Tibial artery (tissue), 4 donors: ENCODE data around the gene CP.

Experiments used
- DNase-seq, 2 donors: peaks; one replicate each; pipeline ENCODE4 v3.0.0-alpha.2; 2019
- H3K27ac ChIP-seq, 2 donors: fragments of 200-600 bp; sonication (generic) in 1 of 2; 1 replicate in 1 of 2; 2 replicates in 1 of 2; pipeline ENCODE4 v1.5.1; 2018 to 2019; ENCODE audit warnings: mild to moderate bottlenecking in 1 of 2
- H3K27me3 ChIP-seq, 2 donors: fragments of 200-600 bp; sonication (generic) in 1 of 2; one replicate each; pipeline versions ENCODE4 v1.5.1 to v1.6.0; 2016 to 2019
- H3K36me3 ChIP-seq, 3 donors: fragments of 200-600 bp; sonication (generic) in 2 of 3; one replicate each; pipeline ENCODE4 v1.5.1; 2016 to 2019; ENCODE audit warnings: mild to moderate bottlenecking in 2 of 3
- H3K4me1 ChIP-seq, 4 donors: fragments of 200-600 bp; sonication (generic) in 2 of 4; 1 replicate in 3 of 4; 2 replicates in 1 of 4; pipeline ENCODE4 v1.5.1; 2016 to 2019
- H3K4me3 ChIP-seq, 2 donors: fragments of 200-600 bp; sonication (generic) in 1 of 2; 1 replicate in 1 of 2; 2 replicates in 1 of 2; pipeline ENCODE4 v1.5.1; 2018 to 2019; ENCODE audit warnings: mild to moderate bottlenecking in 2 of 2
- H3K9me3 ChIP-seq, 3 donors: fragments of 200-600 bp; sonication (generic) in 1 of 3; one replicate each; pipeline ENCODE4 v1.5.1; 2016 to 2019
- CTCF ChIP-seq, 2 experiments: fragments of 200-600 bp in 1 of 2; fragments of 450-650 bp in 1 of 2; IDR thresholded peaks; one replicate each; pipeline ENCODE4 v1.5.1; 2017 to 2019; ENCODE audit warnings: antibody characterized with exemption in 2 of 2, mild to moderate bottlenecking in 1 of 2, moderate library complexity in 1 of 2
- intact Hi-C: fragments of 100-400 bp; cut with DNase I; formaldehyde crosslinking; loops from one replicate; pipeline ENCODE4 v1.15.0; 2023; ENCODE audit warnings: low total_unique reads

CP gene

DNA sequence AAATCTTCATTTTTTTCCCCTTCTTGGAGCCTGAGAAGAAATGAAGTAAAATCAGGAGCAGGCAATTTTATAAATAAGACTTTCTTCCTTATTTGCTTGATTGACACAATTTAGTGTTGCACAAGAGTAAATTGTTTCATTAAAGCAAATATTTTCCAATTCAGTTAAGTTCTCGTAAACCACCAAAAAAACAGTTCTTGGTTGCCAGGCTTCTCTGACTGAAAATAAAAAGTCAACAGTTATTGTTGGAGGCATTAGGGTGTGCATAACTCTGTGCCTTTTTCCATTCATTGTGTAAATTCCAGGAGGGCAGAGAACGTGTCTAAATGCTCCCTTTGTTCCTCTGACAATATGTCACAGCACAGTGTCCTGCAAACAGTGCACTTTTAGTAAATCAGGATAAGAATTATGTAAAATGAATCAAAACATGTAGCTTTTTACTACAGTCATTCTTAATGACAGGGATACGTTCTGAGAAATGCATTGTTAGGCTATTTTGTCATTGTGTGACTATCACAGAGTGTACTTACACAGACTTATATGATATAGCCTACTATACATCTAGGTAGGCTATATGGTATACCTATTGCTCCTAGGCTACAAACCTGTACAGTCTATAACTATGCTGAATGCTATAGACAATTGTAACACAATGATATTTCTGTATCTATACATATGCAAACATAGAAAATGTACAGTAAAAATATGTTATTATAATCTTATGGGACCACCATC lies at the start of gene CP:
CP (minus strand) TSS at position 47 of the 735 bp plus-strand sequence; CDS start at position 10, 37 bp downstream.
- no peak within 1 kb of the TSS for H3K27ac ChIP-seq
- intact Hi-C loops: no loop called here

GRCh38 chr3:149270180-149270579 lies 48.6 kb upstream of the CP start:
- Histone ChIP-seq H3K4me1 (peaks cover 0 to 10% (median 3%) of the 10 kb centered on the region in 4 donors), H3K27ac (no peak overlapping the region), H3K36me3 (no peaks in the 10 kb centered on the region), H3K4me3 (no peak overlapping the region), H3K27me3 (no peaks in the 10 kb centered on the region), H3K9me3 (no peaks in the 10 kb centered on the region)
- no peak for TF ChIP-seq CTCF (IDR thresholded peaks at IDR 0.05)
- intact Hi-C loops: loop anchor here (10.0 kb wide), 2 partner anchors 215 to 415 kb away; no protein-coding TSS in a partner anchor
- no peak for DNase-seq

More for the DNA sequence above, at the start of gene CP:
- Histone ChIP-seq H3K4me1 (peaks cover 0 to 9% (median 3%) of the 10 kb centered on the region in 4 donors), H3K27me3 (no peaks in the 10 kb centered on the region), H3K36me3 (no peaks in the 10 kb centered on the region), H3K4me3 (peak within 1 kb of the TSS in 1 of 2 donors; percentile 13), H3K9me3 (no peaks in the 10 kb centered on the region)
- DNase-seq: no peak
- no peak for TF ChIP-seq CTCF (IDR thresholded peaks at IDR 0.05)

- Histone ChIP-seq H3K9me3 (no peaks in the 10 kb centered on the region), H3K4me3 (no peak overlapping the region), H3K27me3 (no peaks in the 10 kb centered on the region), H3K27ac (no peak overlapping the region), H3K36me3 (no peaks in the 10 kb centered on the region), H3K4me1 (peaks cover 0 to 10% (median 3%) of the 10 kb centered on the region in 4 donors)
- no peak for DNase-seq
- no peak for TF ChIP-seq CTCF (IDR thresholded peaks at IDR 0.05)
- intact Hi-C loops: loop anchor here (10.0 kb wide), 2 partner anchors 215 to 415 kb away; no protein-coding TSS in a partner anchor
Measured at GRCh38 chr3:149269687-149270086, 48.1 kb upstream of the CP start.

DNA sequence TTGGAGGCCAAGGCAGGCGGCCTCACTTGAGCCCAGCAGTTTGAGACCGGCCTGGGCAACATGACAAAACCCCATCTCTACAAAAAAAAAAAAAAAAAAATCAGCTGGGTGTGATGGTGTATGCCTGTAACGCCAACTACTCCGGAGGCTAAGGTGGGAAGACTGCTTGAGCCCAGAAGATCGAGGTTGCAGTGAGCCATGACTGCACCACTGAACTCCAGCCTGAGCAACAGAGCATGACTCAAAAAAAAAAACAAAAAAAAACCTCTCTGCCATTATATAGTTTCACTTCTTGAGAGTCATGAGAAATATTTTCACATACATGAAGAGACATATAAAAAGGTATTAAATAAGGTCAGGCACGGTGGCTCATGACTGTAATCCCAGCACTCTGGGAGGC lies 45.9 kb upstream of the CP start:
- H3K27me3 ChIP-seq: no peaks in the 10 kb centered on the region
- H3K4me1 ChIP-seq: peaks cover 0 to under 1% (median 0%) of the 10 kb centered on the region in 4 donors
- no peak overlapping the region for H3K27ac ChIP-seq
- TF ChIP-seq CTCF (IDR thresholded peaks at IDR 0.05): no peak
- H3K9me3 ChIP-seq: no peaks in the 10 kb centered on the region
- H3K36me3 ChIP-seq: no peaks in the 10 kb centered on the region
- intact Hi-C loops: no loop called here
- H3K4me3 ChIP-seq: no peak overlapping the region
- DNase-seq: no peak

DNA sequence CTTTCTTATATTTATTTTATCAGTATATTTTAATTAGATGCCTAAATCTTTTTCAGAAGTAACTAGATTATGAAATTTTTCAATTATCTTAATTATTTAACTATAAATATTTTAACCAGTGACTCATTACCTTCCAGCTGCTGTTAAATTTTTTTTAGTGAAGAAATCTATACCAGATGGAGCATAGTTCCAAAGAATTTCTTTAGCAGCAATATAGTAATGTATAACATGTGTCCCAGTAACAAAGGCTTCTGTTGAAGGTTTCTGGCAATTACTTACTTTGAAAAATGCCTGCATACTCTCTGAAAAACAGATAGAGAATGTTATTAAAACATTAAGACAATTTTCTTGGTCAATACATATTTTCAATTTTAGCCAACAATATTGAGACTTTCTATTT lies 45.1 kb upstream of the CP start:
- H3K4me1 ChIP-seq: no peaks in the 10 kb centered on the region
- no peaks in the 10 kb centered on the region for H3K27me3 ChIP-seq
- intact Hi-C loops: no loop called here
- no peak overlapping the region for H3K4me3 ChIP-seq
- no peaks in the 10 kb centered on the region for H3K36me3 ChIP-seq
- DNase-seq: no peak
- H3K27ac ChIP-seq: no peak overlapping the region
- H3K9me3 ChIP-seq: no peaks in the 10 kb centered on the region
- no peak for TF ChIP-seq CTCF (IDR thresholded peaks at IDR 0.05)
